ENCODE measurements around the gene SLC17A5. TPM values are rescaled to one million over a fixed set of nuclear protein-coding genes. Genes with fewer than 3 reads are reported as not detected.

The SLC17A5 gene
- total RNA-seq, 2 experiments from 2014 or later: 5.3 to 6.2 TPM

GRCh38 chr6:73694711-73695411 is 41.1 kb upstream of the SLC17A5 start:
- Histone ChIP-seq H3K27ac (ENCODE audit: low read depth in 1 of 2, low read length in 2 of 2) (no peak overlapping the region), H3K27me3 (ENCODE audit: control insufficient read depth in 1 of 2, insufficient read depth in 2 of 2, low read length in 2 of 2) (peaks cover 0 to 3% of the 10 kb centered on the region in 2 experiments), H3K9me3 (ENCODE audit: control insufficient read depth in 1 of 2, insufficient read depth in 1 of 2, low read length in 2 of 2) (no peaks in the 10 kb centered on the region), H3K4me3 (ENCODE audit: low read length) (no peak overlapping the region), H3K4me1 (ENCODE audit: insufficient read depth, low read length) (peaks cover 14% of the 10 kb centered on the region), H3K36me3 (ENCODE audit: insufficient read depth, low read length) (no peaks in the 10 kb centered on the region)
- Mint-ChIP-seq H3K4me3 (peak overlapping the region; percentile 87), H3K4me1 (ENCODE audit: low read depth) (peaks cover 19% of the 10 kb centered on the region), H3K36me3 (ENCODE audit: low read depth) (no peaks in the 10 kb centered on the region), H3K27me3 (peaks cover 27% of the 10 kb centered on the region), H3K9me3 (no peaks in the 10 kb centered on the region), H3K27ac (peak overlapping the region; percentile 82)
- ChIA-PET POLR2A (no interaction called here), CTCF (no interaction called here)
- TF ChIP-seq, protein P1, sequence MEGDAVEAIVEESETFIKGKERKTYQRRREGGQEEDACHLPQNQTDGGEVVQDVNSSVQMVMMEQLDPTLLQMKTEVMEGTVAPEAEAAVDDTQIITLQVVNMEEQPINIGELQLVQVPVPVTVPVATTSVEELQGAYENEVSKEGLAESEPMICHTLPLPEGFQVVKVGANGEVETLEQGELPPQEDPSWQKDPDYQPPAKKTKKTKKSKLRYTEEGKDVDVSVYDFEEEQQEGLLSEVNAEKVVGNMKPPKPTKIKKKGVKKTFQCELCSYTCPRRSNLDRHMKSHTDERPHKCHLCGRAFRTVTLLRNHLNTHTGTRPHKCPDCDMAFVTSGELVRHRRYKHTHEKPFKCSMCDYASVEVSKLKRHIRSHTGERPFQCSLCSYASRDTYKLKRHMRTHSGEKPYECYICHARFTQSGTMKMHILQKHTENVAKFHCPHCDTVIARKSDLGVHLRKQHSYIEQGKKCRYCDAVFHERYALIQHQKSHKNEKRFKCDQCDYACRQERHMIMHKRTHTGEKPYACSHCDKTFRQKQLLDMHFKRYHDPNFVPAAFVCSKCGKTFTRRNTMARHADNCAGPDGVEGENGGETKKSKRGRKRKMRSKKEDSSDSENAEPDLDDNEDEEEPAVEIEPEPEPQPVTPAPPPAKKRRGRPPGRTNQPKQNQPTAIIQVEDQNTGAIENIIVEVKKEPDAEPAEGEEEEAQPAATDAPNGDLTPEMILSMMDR (IDR thresholded peaks at IDR 0.05): no peak
- intact Hi-C loops (cut with DNase I, micrococcal nuclease): no loop called here
- ATAC-seq (ENCODE audit: poor library complexity): no peak
- DNase-seq: peak in 2 of 14 experiments; percentile 25 to 35

DNA sequence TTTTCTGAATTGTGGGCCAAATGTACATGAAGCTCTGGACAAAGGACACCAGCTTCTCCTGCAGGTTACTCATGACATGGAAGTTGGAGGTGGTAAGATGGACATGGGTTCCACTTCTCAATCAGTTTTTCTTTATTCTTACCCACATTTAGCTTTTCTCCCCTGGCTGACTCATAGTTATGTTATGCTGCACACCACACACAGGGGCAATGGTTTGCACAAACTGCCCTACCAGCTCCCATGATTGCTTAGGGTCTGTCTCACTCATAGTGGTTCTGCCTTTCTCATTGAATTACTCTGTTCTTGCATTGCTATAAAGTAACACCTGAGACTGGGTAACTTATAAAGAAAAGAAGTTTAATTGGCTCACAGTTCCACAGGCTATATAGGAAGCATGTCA is 37.7 kb upstream of the SLC17A5 start:
- peaks cover 44% of the 10 kb centered on the region for H3K27me3 Mint-ChIP-seq
- no peaks in the 10 kb centered on the region for H3K36me3 ChIP-seq (ENCODE audit: insufficient read depth, low read length)
- no peak overlapping the region for H3K4me3 Mint-ChIP-seq
- peaks cover 12% of the 10 kb centered on the region for H3K4me1 Mint-ChIP-seq (ENCODE audit: low read depth)
- H3K4me1 ChIP-seq (ENCODE audit: insufficient read depth, low read length): peaks cover 13% of the 10 kb centered on the region
- ATAC-seq (ENCODE audit: poor library complexity): no peak
- H3K4me3 ChIP-seq (ENCODE audit: low read length): no peak overlapping the region
- H3K27me3 ChIP-seq (ENCODE audit: control insufficient read depth in 1 of 2, insufficient read depth in 2 of 2, low read length in 2 of 2): peaks cover 0 to 3% of the 10 kb centered on the region in 2 experiments
- H3K27ac Mint-ChIP-seq: no peak overlapping the region
- H3K36me3 Mint-ChIP-seq (ENCODE audit: low read depth): no peaks in the 10 kb centered on the region
- POLR2A ChIA-PET: no interaction called here
- TF ChIP-seq, protein P1 (IDR thresholded peaks at IDR 0.05): no peak
- DNase-seq: no peak
- intact Hi-C loops (cut with DNase I, micrococcal nuclease): no loop called here
- no peaks in the 10 kb centered on the region for H3K9me3 ChIP-seq (ENCODE audit: control insufficient read depth in 1 of 2, insufficient read depth in 1 of 2, low read length in 2 of 2)
- CTCF ChIA-PET: interaction anchor here (1.4 kb wide), 1 partner anchor 15 kb away, joined by 3 read pairs; no protein-coding TSS in a partner anchor
- no peaks in the 10 kb centered on the region for H3K9me3 Mint-ChIP-seq
- H3K27ac ChIP-seq (ENCODE audit: low read depth in 1 of 2, low read length in 2 of 2): no peak overlapping the region

DNA sequence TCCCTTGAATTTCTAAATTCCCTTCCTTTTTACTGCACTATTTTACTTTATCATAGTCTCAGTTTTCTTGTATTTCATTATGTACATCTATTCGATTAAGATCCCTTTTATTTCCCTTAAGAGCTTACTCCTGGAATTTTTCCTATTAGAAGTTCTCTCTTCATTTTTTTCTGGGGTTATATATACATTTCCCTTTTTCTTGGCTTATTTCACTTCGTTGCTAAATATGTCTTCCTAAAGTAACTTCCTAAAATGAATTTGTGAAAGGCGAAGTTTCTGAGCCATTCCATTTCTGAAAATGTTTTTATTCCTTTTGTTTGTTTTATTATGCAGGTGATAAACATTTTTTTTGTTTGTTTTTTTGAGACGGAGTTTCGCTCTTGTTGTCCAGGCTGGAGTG is 36.3 kb upstream of the SLC17A5 start:
- no peak overlapping the region for H3K27ac Mint-ChIP-seq
- H3K27me3 Mint-ChIP-seq: peaks cover 43% of the 10 kb centered on the region
- TF ChIP-seq, protein P1 (IDR thresholded peaks at IDR 0.05): no peak
- ATAC-seq (ENCODE audit: poor library complexity) (no peak), DNase-seq (no peak)
- no peaks in the 10 kb centered on the region for H3K36me3 Mint-ChIP-seq (ENCODE audit: low read depth)
- H3K4me1 Mint-ChIP-seq (ENCODE audit: low read depth): peaks cover 2% of the 10 kb centered on the region
- Histone ChIP-seq H3K36me3 (ENCODE audit: insufficient read depth, low read length) (no peaks in the 10 kb centered on the region), H3K4me1 (ENCODE audit: insufficient read depth, low read length) (peaks cover under 1% of the 10 kb centered on the region), H3K27ac (ENCODE audit: low read depth in 1 of 2, low read length in 2 of 2) (no peak overlapping the region), H3K27me3 (ENCODE audit: control insufficient read depth in 1 of 2, insufficient read depth in 2 of 2, low read length in 2 of 2) (peaks cover 3 to 5% of the 10 kb centered on the region in 2 experiments), H3K9me3 (ENCODE audit: control insufficient read depth in 1 of 2, insufficient read depth in 1 of 2, low read length in 2 of 2) (no peaks in the 10 kb centered on the region), H3K4me3 (ENCODE audit: low read length) (no peak overlapping the region)
- intact Hi-C loops (cut with DNase I, micrococcal nuclease): no loop called here
- POLR2A ChIA-PET: no interaction called here
- H3K9me3 Mint-ChIP-seq: no peaks in the 10 kb centered on the region
- no peak overlapping the region for H3K4me3 Mint-ChIP-seq
- CTCF ChIA-PET: no interaction called here

All from CD4-positive, alpha-beta T cell (primary cell).